Right cardiac atrium (tissue), 5 donors: ENCODE data around the gene NAXD. TPM values are rescaled to one million over a fixed set of nuclear protein-coding genes. Genes with fewer than 3 reads are reported as not detected.
"Not testable (repeated sequence)": the region's sequence is repeated elsewhere in the genome, so short reads cannot be mapped to it uniquely, and the experiment has no call there.

Experiments used
- ATAC-seq, 2 donors: fragments of 200-7000 bp; cut with Tn5 transposase; one replicate each; pipeline versions ENCODE4 v1.8.0 to v1.9.1; 2020; ENCODE audit warnings: moderate library complexity in 2 of 2, mild to moderate bottlenecking in 1 of 2
- DNase-seq, 3 donors: peaks; one replicate each; pipeline ENCODE4 v3.0.0-alpha.2; 2020
- H3K27ac ChIP-seq: one replicate; pipeline ENCODE4 v1.5.1; 2013; ENCODE audit warnings: mild to moderate bottlenecking, low read length, control low read depth, moderate library complexity
- H3K27me3 ChIP-seq: one replicate; pipeline ENCODE4 v1.6.1; 2013; ENCODE audit not compliant: control insufficient read depth, insufficient read depth
- H3K4me1 ChIP-seq: one replicate; pipeline ENCODE4 v1.6.1; 2013; ENCODE audit warnings: low read length; ENCODE audit not compliant: control insufficient read depth, insufficient read depth
- H3K4me3 ChIP-seq: one replicate; pipeline ENCODE4 v1.5.1; 2013; ENCODE audit warnings: low read length, control low read depth
- H3K9me3 ChIP-seq: one replicate; pipeline ENCODE4 v1.6.1; 2013; ENCODE audit warnings: low read length; ENCODE audit not compliant: control insufficient read depth
- WGBS: extraction: QIAGEN DNeasy Blood & Tissue Kit; methylation state at CpG from one replicate; pipeline ENCODE4 v1.1.7; 2013; 5-methylcytosine and 5-hydroxymethylcytosine counted together
- intact Hi-C, 4 donors: fragments of 100-400 bp; cut with DNase I; formaldehyde crosslinking; loops; one replicate each; pipeline versions ENCODE4 v1.11.0 to v1.14.0; 2022 to 2023
- long read RNA-seq, 4 donors: library from polyadenylated mRNA; unstranded; transcript quantifications; one replicate each; pipeline ENCODE4 v2.0.0, GENCODE V29; 2020 to 2021
- polyA plus RNA-seq: library from polyadenylated mRNA; stranded (reverse); fragments of 200-250 nt; gene quantifications from one replicate; pipeline ENCODE4 v1.2.3, GENCODE V29; 2013
- total RNA-seq, 4 donors: library from RNA; stranded (reverse); fragmentation: NEBNext Ultra II Directional; extraction: Animal tissue kit (Norgen Biotek cat#: 25700); gene quantifications; one replicate each; pipeline ENCODE4 v1.2.1, GENCODE V29; 2021
- donor health status: healthy with polysubstance abuse.
- donor health status: DM: no; HTN: yes; CAD: no.
- donor health status: DM: no; HTN: no; CAD: no.
- donor health status: DM: no; HTN: yes; CAD: no; lungs with severe emphysema.
- donor health status: DM: yes; HTN: yes; CAD: no.

The NAXD gene
- total RNA-seq (10 to 100 TPM; 24.4 to 28.6 (median 26.5) TPM), polyA plus RNA-seq (22.6 TPM)
- long read RNA-seq, donor 1, partial matches to known transcripts, result 16 of 128 reads
- long read RNA-seq, donor 1, other reads (novel, unspliced or antisense), result 111 of 128 reads
- long read RNA-seq, donor 2, partial matches to known transcripts, result 5 of 48 reads
- long read RNA-seq, donor 2, other reads (novel, unspliced or antisense), result 41 of 48 reads
- long read RNA-seq, donor 3, partial matches to known transcripts, result 13 of 264 reads
- long read RNA-seq, donor 3, other reads (novel, unspliced or antisense), result 244 of 264 reads
- long read RNA-seq, donor 4, partial matches to known transcripts, result 9 of 55 reads
- long read RNA-seq, donor 4, other reads (novel, unspliced or antisense), result 45 of 55 reads

- peak within 1 kb of the TSS; percentile 90 for H3K27ac ChIP-seq
- peak; percentile 96 to 98 for ATAC-seq
- no peaks in the 10 kb centered on the region for H3K9me3 ChIP-seq
- peak within 1 kb of the TSS; percentile 88 for H3K4me3 ChIP-seq
- WGBS, result 1% methylated on average over 95 of the region's 95 CpGs
- peak; percentile 96 to 98 (median 98) for DNase-seq
- peaks cover 10% of the 10 kb centered on the region for H3K4me1 ChIP-seq
- intact Hi-C loops, result no loop called here
- H3K27me3 ChIP-seq, result no peaks in the 10 kb centered on the region
Measured at GRCh38 chr13:110615322-110616102, at the start of gene NAXD. Gene NAXD, plus strand, starts transcription at chr13:110615545. Its CDS starts 57 bp downstream, at chr13:110615602.

GRCh38 chr13:110566171-110566570, 49.2 kb upstream of the NAXD start:
- ATAC-seq (no peak), DNase-seq (no peak)
- Histone ChIP-seq H3K9me3 (no peaks in the 10 kb centered on the region), H3K4me3 (no peak overlapping the region), H3K27ac (no peak overlapping the region), H3K27me3 (no peaks in the 10 kb centered on the region), H3K4me1 (peaks cover 3% of the 10 kb centered on the region)
- 79% methylated on average over 9 of the region's 9 CpGs for WGBS
- intact Hi-C loops, result loop anchor here in 2 of 4 donors (10.0 kb wide), 2 partner anchors 61 to 91 kb away; no protein-coding TSS in a partner anchor

- no peak overlapping the region for H3K4me3 ChIP-seq
- H3K4me1 ChIP-seq, result no peaks in the 10 kb centered on the region
- no peak for ATAC-seq
- 85% methylated on average over 3 of the region's 3 CpGs for whole genome bisulfite sequencing
- intact Hi-C loops, result loop anchor here in 2 of 4 donors (10.0 kb wide), 2 partner anchors 64 to 94 kb away; no protein-coding TSS in a partner anchor
- DNase-seq, result no peak
- no peaks in the 10 kb centered on the region for H3K9me3 ChIP-seq
- no peaks in the 10 kb centered on the region for H3K27me3 ChIP-seq
- H3K27ac ChIP-seq, result no peak overlapping the region
Measured at GRCh38 chr13:110568612-110569011, 46.7 kb upstream of the NAXD start.

GRCh38 chr13:110569962-110570361, 45.4 kb upstream of the NAXD start:
- WGBS, result 76% methylated on average over 7 of the region's 7 CpGs
- not testable (repeated sequence) for H3K27ac ChIP-seq, H3K27me3 ChIP-seq, ATAC-seq, H3K4me3 ChIP-seq, H3K9me3 ChIP-seq, DNase-seq, H3K4me1 ChIP-seq
- intact Hi-C loops, result loop anchor here in 2 of 4 donors (10.0 kb wide), 2 partner anchors 65 to 95 kb away; no protein-coding TSS in a partner anchor

- no peak for DNase-seq
- H3K4me3 ChIP-seq, result no peak overlapping the region
- no peaks in the 10 kb centered on the region for H3K9me3 ChIP-seq
- H3K27me3 ChIP-seq, result no peaks in the 10 kb centered on the region
- ATAC-seq, result no peak
- 90% methylated on average over 10 of the region's 10 CpGs for WGBS
- H3K4me1 ChIP-seq, result no peaks in the 10 kb centered on the region
- intact Hi-C loops, result no loop called here
- H3K27ac ChIP-seq, result no peak overlapping the region
Measured at GRCh38 chr13:110570886-110571285, 44.5 kb upstream of the NAXD start.

GRCh38 chr13:110571896-110572777, 43.2 kb upstream of the NAXD start:
- Histone ChIP-seq H3K27me3 (no peaks in the 10 kb centered on the region), H3K9me3 (no peaks in the 10 kb centered on the region), H3K27ac (no peak overlapping the region), H3K4me1 (no peaks in the 10 kb centered on the region), H3K4me3 (no peak overlapping the region)
- no peak for DNase-seq
- ATAC-seq, result no peak
- 80% methylated on average over 20 of the region's 20 CpGs for WGBS
- intact Hi-C loops, result no loop called here

- 85% methylated on average over 2 of the region's 2 CpGs for WGBS
- no peak overlapping the region for H3K27ac ChIP-seq
- no peaks in the 10 kb centered on the region for H3K9me3 ChIP-seq
- no peak overlapping the region for H3K4me3 ChIP-seq
- no peaks in the 10 kb centered on the region for H3K27me3 ChIP-seq
- no peaks in the 10 kb centered on the region for H3K4me1 ChIP-seq
- DNase-seq (no peak), ATAC-seq (no peak)
- intact Hi-C loops, result no loop called here
Measured at GRCh38 chr13:110572778-110573118, 42.6 kb upstream of the NAXD start.

- Histone ChIP-seq H3K27me3 (no peaks in the 10 kb centered on the region), H3K27ac (no peak overlapping the region), H3K9me3 (no peaks in the 10 kb centered on the region), H3K4me1 (no peaks in the 10 kb centered on the region), H3K4me3 (no peak overlapping the region)
- DNase-seq (no peak), ATAC-seq (peak; percentile 24 to 47)
- 27% methylated on average over 9 of the region's 9 CpGs for WGBS
- intact Hi-C loops, result no loop called here
Measured at GRCh38 chr13:110574161-110574560, 41.2 kb upstream of the NAXD start.

- peak; percentile 42 to 53 for ATAC-seq
- no peaks in the 10 kb centered on the region for H3K9me3 ChIP-seq
Measured at GRCh38 chr13:110575322-110576069, 39.8 kb upstream of the NAXD start.

GRCh38 chr13:110576070-110576394, 39.3 kb upstream of the NAXD start:
- H3K9me3 ChIP-seq, result no peaks in the 10 kb centered on the region
- 80% methylated on average over 7 of the region's 7 CpGs for WGBS
- H3K4me1 ChIP-seq, result no peaks in the 10 kb centered on the region
- intact Hi-C loops, result no loop called here
- no peak for DNase-seq
- H3K27ac ChIP-seq, result no peak overlapping the region
- H3K4me3 ChIP-seq, result no peak overlapping the region
- no peak for ATAC-seq
- no peaks in the 10 kb centered on the region for H3K27me3 ChIP-seq

More at GRCh38 chr13:110575322-110576069, 39.8 kb upstream of the NAXD start:
- Histone ChIP-seq H3K4me1 (no peaks in the 10 kb centered on the region), H3K27me3 (no peaks in the 10 kb centered on the region), H3K27ac (no peak overlapping the region), H3K4me3 (no peak overlapping the region)
- DNase-seq, result peak in 2 of 3 donors; percentile 20 to 51
- intact Hi-C loops, result no loop called here
- 42% methylated on average over 15 of the region's 15 CpGs for WGBS
